HG03565 (cell line): ENCODE measurements around the gene IVNS1ABP.
A peak's percentile ranks its signal among the peaks of the same experiment; 100 is the strongest.

ENCODE experiments used
- ATAC-seq: cut with Tn5 transposase; IDR thresholded peaks from one replicate; pipeline ENCODE4 v1.9.1; 2021; ENCODE audit warnings: mild to moderate bottlenecking, moderate library complexity; ENCODE audit not compliant: unreplicated experiment

Gene IVNS1ABP

DNA sequence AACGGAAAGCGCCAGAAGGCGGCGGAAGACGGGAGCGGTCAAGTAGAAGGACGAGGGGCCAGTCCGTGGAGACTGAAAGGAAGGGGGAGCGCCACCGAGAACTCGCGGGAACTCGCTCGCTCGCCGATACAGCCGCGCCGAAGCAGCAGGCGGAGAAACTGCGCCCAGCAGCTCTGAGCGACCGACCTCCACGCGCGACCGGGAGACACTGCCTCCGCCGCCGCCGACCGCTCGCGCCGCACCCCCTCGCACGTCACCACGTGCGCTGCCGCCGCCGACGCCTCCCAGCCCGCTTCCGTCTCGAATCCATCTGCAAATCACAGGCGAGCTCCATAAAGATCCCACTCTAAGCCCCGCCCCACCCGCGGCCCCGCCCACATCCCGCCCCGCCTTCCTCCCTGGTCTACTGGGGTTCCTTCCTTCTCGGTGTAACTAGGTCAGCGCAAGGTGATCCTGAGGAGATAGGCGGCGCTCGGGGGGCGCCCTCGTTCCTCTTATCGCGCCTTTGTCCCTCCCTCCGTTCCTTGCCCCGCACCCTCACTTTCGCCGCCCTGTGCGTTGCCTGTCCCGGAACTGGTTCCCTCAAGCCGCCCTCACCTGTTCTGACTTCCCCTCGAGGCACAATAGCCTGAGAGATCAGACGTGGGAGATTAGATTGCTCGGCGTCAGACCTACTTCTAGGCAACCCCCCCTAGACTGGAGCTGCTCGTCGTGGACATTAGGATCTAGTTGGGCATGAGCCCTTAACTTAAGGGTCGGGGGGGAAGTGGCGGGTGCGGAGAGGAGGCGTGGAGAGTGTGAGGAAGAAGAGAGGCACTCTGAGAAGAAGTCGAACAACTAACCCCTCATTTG is at the start of gene IVNS1ABP:
Gene IVNS1ABP, minus strand, starts transcription at position 210 of the 852 bp plus-strand sequence. CDS start 7,750 bp downstream, outside the sequence.
- peak; percentile 70 for ATAC-seq

DNA sequence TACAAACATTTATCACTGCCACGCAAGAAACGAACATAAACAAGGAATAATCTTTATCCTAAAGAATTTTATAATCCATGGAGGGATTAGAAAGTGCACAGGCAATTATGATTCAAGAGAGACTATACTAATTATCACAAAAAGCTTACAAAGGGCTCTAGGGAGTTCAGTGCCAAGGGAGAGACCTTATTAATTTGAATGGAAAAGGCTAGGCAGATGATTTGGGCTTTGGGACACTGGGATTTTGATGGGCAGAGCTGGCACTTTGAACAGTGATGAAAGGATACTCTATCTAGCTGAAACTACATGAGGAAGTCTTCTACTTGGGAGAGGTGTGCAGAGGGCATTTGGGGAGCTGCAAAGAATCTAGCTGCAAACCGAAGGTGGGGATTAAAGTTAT is 48.9 kb upstream of the IVNS1ABP start:
- ATAC-seq, result no peak

DNA sequence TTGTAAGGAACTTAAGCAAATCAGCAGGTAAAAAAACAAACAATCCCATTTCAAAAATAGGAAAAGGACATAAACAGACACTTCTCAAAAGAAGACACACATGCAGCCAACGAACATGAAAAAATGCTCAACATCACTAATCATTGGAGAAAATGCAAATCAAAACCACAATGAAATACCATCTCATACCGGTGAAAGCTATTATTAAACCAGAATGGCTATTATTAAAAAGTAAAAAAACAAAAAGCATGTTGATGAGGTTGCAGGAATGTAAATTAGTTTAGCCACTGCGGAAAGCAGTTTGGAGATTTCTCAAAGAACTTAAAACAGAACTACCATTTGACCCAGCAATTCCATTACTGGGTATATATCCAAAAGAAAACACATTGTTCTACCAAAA is 47.5 kb upstream of the IVNS1ABP start:
- ATAC-seq, result peak; percentile 64

DNA sequence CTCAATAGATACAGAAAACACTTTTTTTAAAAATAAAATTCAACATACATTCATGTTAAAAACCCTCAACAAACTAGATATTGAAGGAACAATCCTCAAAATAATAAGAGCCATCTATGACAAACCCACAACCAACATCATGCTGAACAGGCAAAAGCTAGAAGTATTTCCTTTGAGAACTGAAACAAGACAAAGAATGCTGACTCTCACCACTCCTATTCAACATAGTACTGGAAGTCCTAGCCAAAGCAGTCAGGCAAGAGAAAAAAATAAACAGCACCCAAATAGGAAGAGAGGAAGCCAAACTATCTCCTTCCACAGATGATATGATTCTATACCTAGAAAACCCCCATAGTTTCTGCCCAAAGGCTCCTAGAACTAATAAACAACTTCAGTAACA is 46.2 kb upstream of the IVNS1ABP start:
- ATAC-seq, result no peak

DNA sequence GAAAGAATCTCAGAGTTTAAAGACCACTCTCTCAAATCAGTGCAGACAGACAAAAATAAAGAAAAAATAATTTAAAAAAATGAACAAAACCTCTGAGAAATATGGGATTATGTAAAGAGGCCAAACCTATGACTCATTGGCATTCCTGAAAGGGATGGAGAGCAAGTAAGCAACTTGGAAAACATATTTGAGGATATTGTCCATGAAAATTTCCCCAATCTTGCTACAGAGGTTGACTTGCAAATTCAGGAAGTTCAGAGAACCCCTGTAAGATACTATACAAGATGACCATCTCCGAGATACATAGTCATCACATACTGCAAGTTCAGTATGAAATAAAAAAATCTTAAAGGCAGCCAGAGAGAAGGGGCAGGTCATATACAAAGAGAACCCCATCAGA is 43.7 kb upstream of the IVNS1ABP start:
- ATAC-seq, result no peak

DNA sequence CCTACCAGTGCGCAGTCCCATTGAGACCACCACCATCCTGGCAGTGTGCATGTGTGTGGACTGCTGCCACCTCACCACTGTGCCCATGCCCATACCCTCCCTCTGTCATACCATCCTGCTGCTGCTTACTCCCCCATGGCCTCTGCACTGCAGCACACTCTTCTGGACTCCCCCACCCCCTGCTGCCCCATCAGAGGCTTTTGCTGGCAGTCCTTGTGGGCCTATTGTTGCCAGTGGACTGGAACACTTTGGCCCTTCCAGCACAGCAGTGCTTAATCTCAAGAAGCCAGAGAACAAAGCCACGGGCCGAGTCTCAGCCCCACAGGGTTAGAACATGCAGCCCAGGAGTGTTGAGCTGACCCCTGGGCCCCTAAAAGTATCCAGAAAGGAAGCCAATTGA is 41.9 kb upstream of the IVNS1ABP start:
- no peak for ATAC-seq

DNA sequence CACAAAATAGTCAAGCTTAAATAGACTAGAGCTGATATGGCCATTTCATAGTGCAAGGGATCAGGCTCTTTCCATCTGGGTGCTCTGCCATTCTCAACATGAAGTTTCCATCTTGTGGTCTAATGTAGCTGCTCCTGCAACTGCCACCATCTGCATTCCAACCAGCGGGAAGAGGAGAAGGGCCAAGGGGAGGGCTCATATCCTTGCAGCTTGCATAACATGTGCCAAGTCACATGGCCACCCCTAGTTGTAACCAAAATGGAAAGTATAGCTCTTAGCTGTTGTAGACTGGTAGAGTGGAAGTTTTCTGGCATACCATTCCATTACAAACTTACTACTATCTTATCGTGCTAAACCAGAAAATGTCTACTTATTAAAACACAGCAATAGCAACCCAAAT is 38.9 kb upstream of the IVNS1ABP start:
- ATAC-seq, result no peak

DNA sequence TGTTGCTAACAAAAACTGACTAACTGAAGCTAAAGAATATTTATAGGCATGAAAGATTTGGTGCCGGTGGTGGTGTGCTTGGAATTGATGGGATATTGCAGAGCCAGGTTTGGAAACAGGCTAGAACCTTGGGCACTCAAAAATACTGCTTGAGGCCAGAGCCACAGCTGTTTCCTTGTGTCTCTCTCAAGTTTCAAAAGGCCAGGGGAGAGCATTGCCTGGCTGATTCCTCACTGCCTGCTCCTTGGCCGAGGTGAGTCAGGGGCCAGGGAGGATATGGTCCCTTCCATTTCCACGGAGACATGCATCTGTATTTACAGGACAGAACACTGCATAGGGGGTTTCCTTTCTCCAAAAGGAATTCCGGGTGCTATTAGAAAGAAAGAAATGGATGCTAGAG is 36.1 kb upstream of the IVNS1ABP start:
- no peak for ATAC-seq

DNA sequence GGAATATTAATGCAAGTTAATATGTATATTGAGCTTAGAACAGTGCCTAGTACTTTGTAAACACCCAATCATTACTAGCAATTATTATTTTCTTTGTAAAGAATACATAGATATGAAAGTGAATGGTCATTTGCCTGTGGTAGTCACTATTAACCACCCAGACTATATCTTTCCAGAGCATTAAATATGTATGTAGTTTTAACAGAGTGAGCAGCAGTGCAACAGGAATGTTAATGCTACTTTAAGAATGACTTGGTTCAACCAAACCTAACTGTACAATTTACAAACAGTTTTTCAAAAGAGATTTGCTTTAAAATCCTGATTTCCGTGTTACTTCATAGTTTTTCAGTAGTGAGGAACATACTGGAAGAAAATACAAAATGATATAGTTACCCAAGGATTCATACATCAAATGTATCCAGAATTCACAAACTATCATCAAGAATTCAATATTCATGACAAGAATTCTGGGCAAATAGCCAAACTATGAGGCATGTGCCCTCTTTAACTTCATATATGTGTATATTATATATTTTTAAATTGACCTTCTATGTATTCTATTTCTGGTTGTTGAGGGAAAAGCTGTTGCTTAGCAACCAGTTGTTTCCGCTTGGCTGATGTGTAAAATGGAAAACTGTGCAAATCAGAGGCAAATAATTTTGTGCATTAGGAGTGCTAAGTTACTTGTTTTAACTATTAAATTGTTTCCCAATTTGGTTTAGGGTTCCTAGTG is 34.9 kb upstream of the IVNS1ABP start:
- ATAC-seq, result no peak

DNA sequence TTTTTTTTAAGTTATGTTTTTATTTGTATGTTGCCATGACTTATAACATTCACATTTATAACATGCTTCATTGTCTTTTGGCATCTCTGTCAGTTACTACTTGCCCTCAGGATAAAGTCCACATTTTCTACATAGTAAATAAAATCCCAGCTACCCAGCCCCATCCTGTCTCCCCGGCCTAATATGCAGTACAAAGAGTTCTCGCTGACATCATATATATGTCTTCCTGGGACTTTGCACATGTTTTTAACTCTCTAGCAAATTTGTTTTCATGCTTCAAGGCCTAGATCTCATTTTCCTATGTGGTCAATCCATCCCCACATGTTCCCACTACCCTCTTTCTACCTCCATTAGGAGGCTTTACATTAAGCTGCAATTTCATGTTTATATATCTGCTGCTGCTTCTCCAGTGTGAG is 33.0 kb upstream of the IVNS1ABP start:
- ATAC-seq, result no peak

DNA sequence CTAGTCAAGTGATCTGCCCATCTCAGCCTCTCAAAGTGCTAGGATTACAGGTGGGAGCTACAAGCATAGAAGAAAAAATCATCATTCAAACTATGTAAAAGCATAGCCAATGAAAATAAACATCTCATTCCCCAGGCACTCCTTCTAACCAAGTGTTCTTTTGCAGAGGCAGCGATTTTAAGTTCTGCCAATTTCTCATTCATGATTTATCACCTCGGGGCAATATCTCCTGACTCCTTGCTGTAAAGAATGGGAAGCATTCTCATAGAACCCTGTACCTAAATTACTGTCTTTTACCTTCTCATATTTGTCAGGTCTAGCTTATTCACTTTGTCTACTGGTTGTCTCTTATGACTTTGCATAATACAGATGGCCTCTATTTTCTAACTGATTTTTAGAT is 32.5 kb upstream of the IVNS1ABP start:
- ATAC-seq, result no peak

DNA sequence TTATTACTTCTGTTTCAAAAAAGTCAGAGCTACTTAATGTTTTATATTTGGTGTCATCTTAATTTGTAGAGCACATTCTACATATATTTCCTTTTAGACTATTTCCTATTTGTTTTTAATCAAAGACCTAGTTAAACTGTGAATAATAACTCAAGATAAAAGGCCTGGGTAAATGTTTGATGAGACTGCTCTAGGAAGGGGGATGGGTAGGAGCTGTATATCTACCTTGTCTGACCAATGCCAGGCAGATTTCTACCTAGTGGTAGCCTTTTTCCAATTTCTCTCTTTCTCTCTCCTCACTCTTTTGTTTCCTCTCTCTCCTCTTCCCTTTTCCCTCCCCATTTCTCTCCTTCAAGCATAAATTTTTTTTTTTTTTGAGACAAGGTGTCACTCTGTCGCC is 31.9 kb upstream of the IVNS1ABP start:
- no peak for ATAC-seq

DNA sequence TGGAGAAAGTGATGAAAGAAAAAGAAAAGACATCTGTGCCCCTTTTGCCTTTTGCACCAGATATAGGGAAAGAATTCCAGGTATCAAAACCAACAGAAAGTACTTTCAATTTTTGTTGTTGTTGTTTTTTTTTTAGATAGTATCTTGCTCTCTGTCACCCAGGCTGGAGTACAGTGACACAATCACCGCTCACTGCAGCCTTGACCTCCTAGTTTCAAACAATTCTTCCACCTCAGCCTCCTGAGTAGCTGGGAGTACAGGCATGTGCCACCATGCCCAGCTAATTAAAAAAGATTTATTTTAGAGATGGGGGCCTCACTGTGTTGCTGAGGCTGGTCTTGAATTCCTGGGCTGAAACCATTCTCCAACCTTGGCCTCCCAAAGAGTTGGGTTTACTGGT is 31.3 kb upstream of the IVNS1ABP start:
- ATAC-seq, result no peak

DNA sequence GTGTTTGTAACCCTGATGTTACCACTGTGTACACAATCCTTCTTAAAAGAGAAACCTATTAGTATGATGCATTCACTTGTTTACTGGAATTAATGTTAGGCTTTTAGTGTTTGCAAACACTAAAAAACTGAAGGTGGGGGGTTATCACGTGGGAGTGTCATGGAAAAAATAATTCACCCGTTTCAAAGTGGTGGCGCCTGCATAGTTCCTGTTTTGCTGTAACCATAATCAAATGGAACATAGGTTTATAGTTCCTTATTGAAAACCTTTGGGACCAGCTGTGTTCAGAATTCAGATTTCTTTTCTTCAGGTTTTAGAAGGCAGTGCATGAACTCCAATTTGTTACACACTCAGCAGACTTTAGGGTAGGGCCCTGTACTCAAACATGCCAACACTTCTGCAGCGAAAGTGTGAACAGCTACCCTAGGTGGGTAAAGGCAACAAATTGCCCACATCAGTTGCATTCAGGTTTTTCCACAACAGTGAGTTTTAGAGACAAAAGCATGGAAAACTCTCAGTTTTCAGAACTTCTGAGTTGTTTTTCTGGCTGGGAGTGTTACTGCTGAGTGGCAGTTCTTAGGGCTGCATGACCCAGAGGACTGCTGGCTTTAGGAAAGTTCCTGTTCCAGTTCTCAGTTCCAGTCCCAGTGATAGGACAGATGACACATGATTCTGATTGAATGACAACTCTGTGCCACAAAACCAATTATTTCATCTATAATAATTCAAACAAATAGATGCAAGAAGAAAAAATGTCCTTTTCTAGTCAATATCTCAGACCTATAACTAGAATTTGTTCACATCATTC is 29.1 kb upstream of the IVNS1ABP start:
- ATAC-seq, result no peak

DNA sequence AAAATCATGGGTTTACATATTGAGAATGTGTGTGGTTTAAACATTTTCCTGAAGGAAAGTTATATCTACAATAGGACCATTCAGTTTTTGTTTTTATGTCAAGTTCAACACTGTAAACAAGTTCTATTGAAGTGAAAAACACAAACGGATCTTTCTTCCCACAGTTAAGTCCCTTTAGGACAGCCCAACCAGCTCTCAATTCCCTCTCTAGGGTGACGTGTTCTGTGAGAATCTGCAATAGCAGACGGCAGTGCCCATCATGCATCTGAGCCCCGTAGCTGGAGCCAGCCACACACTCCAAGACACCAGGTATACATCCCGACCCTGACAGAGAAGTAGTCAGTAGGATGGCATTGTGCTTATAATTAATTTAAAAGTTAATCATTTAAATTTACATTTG is 26.3 kb upstream of the IVNS1ABP start:
- no peak for ATAC-seq

DNA sequence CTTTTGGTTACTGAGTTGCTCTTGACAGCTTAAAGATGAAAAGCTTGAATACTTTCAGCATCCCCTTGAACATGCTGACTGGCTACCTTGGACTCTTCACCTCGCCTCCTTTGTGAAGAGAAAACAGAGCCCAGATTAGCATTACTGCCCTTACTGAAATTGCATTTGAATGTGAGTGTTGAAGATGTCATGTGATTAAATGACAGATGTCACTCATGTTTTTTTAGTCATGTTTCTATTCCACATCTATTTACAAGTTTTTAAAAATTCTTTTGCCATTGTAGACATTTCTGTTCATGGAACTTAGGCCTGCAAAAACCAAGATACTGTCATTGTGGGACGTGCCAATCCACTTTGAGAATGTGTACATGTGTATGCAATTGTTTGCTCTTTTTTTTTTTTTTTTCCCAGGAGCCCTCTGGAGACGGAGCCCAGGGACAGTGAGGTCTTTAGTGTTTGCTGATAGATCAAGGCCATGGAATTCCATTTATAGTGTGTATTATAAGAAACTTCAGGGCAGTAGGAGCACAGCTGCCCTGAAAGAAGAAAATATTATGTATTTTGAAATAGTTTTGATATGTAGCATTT is 25.7 kb upstream of the IVNS1ABP start:
- no peak for ATAC-seq

DNA sequence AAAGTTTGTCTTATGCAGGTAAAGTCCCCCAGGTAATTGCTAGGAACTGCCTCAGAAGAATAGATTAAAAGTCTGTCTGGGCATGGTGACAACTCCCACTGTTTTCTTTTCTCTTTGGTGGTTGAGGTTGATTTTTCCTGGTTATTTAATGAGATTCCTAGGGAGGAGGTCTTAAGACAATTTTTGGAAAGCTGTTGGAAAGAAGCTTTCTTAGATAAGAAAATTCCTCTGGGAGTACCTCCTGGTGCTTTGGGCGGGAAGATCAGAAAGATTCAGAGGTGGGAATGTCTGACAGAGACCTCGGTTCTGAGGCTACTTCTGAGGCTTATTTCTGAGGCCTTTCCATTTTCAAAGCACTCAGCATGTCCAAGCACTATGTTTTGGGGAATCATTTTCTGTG is 25.0 kb upstream of the IVNS1ABP start:
- ATAC-seq, result no peak

DNA sequence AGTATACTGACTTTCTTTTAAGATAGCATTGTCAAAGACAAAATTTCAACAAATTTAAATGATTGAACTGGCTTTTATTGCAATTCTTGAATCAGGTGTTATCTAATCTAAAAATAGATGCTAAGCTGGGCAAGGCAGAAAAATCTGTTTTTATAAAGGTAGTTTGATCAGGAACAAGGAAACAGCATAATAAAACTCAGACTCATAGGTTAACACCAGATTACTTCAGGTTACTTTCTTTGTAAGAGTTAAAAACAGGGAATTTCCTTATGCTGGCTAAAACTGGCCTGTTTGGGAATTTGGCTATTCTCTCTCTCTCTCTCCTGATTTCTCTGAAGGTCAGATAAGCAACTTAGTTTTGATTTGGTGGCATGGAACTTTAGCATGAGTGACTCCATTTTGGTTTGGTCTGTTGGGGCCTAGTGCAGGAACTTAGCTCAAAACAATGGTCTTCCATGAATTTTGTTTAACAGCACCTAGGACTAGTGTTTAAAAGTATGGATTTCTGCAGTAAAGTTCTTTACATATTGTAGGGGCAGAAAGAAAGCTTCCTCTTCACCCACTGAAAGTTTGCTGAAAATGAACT is 24.2 kb upstream of the IVNS1ABP start:
- ATAC-seq, result no peak

DNA sequence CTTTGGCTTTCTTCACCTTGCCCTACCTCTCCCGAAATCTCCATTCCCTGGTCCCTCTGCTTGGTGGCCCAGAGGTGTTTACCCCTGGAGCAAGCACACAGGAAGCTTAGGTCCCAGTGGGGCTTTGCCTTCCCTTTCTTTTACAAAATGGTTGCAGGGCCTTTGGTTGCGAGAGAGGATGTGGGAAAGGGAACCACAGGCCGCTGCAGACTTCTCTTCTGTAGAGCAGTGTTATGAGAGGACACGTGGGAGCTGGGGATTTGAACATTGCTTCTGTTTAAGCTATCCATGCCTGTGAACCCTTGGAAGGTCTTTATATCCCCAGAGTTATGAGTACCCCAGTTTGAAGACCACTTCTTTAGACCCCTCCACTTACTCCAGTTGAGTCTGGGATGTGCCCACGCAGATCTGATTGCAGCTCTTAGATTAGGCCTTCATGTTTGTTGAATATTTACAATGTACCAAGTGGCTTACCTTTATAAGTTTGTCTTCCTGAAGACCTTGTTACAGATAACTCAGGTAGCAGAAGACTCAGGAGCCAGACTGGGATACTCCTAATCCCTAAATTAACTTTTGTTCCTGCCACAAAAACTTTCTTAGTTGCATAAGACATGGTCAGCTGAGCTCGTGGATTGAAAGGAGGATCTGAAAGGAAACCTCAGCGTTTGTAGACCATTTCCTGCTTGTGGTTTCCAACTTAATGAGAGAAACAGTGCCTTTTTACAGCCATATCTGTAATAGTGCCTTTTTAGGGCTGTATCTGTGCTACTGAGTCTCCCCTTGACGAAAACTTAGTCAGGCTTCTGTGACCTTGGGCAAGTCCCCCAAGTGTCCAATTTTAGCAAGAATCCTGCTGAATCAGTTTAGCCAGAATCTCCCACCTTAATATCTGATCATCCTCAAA is 21.9 kb upstream of the IVNS1ABP start:
- ATAC-seq, result peak; percentile 98

DNA sequence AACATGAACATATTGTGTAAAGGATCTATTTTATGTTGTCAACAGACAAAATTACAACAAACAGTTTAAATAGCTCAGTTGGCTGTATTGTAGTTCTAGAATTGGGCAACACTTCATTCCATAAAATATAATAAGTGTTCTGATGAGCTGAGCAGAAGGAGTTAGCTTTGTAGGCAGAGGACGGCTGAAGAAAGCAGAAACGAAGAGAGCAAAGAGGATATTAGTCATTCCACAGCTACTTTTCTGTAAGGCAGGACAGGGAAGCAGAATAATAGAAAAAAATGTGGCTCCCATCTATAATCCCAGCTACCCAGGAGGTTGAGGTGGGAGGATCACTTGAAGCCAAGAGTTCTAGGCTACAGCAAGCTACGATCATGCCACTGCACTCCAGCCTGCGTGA is 20.2 kb upstream of the IVNS1ABP start:
- no peak for ATAC-seq
